G401.6 (cell line): ENCODE data around the gene TBX4.
"Not testable (repeated sequence)": the region's sequence is repeated elsewhere in the genome, so short reads cannot be mapped to it uniquely, and the experiment has no call there.

ENCODE experiments used
- FAIRE-seq: peaks from 2 replicates; lab custom pipeline; 2012; peaks lifted over from hg19 to GRCh38; lab: Jason Lieb, UNC

Gene TBX4

GRCh38 chr17:61498042-61498994, 46.1 kb downstream of the TBX4 start:
- no peak for FAIRE-seq

GRCh38 chr17:61499632-61500031, 47.4 kb downstream of the TBX4 start:
- FAIRE-seq: no peak

DNA sequence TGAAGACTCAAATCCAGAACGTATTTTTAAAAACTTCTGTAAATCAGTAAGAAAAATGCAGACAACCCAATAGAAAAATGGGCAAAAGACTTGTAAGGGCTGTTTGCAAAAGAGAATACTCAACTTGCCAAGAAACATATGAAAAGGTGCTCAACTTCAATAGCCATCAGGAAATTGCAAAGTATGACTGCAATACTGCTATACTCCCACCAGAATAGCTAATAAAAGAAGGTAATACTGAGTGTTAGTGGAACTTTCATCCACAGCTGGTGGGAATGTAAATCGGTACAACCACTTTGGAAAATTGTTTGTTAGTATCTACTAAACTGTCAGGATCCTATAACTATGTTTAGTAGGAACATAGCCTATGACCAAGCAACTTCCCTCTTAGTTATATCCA, 48.1 kb downstream of the TBX4 start:
- FAIRE-seq: no peak

DNA sequence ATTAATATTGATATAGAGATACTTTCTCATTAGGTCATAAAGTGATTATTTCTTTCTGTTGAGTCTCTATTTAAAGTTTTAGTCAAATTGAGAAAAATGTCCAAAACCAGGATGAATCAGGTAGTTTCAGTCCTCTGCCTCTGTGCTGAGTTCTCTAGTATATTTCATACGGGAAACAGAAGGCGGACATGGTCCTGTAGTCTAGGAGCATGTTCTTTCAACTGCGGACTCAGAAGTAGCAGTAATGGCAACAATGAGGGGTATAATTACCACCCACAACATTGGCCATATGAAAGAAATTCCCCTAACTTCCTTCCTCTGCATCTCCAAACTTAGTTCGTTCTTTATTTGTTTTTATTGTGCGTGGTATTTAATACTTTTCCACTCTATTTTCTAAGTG, 50.1 kb downstream of the TBX4 start:
- no peak for FAIRE-seq

- no peak for FAIRE-seq
Measured at GRCh38 chr17:61503961-61504360, 51.7 kb downstream of the TBX4 start.

- no peak for FAIRE-seq
Measured at GRCh38 chr17:61504697-61505096, 52.5 kb downstream of the TBX4 start.

- FAIRE-seq: no peak
Measured at GRCh38 chr17:61505846-61506627, 53.8 kb downstream of the TBX4 start.

GRCh38 chr17:61507383-61508066, 55.3 kb downstream of the TBX4 start:
- no peak for FAIRE-seq

DNA sequence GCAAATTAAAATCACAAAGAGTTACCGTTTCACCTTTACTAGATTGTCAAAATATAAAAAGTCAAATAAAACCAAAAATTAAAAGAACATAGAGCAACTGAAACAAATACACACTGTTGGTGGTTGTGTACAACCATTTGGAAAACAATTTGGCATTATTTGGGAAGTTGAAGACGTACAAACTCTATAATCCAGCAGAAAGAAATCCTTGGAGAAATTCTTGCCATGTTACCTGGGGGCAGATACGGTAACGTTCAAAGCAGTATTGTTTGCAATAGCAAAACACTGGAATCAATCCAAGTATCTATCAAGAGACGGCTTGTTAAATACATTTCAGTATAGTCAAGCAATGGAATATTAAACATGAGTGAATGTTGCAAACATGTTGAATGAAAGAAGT, 56.7 kb downstream of the TBX4 start:
- no peak for FAIRE-seq

DNA sequence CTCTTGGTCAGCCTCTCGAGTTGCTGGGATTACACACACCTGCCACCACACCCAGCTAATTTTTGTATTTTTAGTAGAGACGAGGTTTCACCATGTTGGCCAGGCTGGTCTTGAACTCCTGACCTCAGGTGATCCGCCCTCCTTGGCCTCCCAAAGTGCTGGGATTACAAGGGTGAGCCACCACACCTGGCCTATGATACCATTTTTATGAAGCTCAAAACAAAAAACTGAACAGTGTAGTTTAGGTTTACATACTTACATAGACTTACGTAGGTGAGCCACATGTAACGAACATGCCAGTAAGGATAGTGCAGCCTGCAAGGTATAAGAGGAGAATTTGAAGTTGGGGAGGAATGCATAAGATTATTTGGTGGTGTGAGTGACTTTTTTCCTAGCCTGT, 57.2 kb downstream of the TBX4 start:
- FAIRE-seq: not testable (repeated sequence)

DNA sequence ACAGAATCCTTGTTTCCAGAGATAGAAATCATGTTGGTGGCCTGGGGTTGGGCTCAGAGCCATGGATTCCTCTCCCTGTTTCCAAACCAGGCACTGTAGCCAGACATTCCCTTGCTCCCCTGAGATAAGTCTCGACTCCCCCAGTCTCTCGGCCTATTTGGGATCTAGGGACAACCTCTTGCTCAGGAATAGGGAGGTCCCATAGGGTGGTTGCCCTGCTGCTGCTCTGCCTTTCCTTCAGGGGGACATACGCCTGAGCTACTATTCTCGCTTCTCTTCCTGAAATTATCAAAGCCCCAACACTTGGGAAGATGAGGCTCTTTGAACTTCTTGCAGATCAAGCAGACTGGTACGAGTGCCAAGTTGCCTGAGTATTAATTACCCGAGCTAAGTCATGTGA, 58.0 kb downstream of the TBX4 start:
- FAIRE-seq: no peak

- FAIRE-seq: no peak
Measured at GRCh38 chr17:61510991-61511390, 58.8 kb downstream of the TBX4 start.

DNA sequence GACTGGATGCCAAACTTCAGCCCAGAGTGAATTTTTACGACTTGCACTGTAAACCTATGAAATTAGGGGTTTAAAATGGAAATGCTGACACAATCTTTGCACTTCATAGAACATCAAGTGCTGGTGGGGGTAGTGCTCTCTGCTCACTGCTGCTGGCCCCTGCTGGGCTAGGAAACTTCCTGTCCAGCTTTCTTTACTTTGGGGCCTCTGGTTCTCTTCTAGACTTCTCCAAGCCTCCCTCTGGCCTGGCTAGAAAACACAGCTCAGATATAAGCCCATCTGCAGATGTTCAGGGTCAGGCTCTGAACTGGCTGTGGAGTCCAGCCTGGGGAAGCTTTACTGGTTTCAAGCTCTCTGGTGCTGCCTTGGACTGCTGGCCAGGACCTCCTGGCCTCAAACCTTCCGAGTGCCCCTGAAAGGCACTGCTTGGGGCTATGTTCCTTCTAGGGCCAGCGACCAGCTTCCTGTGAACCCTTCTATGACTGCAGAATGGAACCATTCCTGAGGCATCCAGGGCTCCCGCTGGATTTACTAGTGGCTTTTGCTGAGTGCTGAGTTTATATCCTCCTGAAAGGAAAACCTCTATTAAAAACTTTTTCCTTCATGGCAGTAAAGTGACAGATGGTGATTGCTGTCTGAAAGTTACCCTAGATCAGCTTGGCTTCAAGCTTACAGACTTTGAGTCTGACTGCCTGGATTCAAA, 59.4 kb downstream of the TBX4 start:
- FAIRE-seq: no peak

DNA sequence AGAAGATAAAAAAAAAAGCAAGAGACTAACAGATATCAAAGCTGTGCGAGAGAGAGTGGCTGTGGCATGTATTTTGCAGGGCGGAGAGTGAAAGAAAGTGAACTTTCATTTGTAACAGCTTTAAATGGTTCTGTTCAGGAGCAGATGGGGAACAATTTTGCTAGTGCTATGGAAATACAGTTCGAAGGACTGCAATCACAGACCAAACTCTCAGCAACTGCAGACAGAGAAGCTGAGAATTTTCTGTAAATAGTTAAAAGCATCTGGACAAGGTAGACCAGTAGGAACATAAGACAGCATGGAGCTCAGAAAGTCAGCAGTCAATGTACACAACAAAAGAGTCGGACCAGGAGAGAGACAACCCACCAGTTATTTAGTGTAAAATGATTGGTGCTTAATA, 62.3 kb downstream of the TBX4 start:
- FAIRE-seq: no peak

- no peak for FAIRE-seq
Measured at GRCh38 chr17:61517265-61517664, 65.0 kb downstream of the TBX4 start.

DNA sequence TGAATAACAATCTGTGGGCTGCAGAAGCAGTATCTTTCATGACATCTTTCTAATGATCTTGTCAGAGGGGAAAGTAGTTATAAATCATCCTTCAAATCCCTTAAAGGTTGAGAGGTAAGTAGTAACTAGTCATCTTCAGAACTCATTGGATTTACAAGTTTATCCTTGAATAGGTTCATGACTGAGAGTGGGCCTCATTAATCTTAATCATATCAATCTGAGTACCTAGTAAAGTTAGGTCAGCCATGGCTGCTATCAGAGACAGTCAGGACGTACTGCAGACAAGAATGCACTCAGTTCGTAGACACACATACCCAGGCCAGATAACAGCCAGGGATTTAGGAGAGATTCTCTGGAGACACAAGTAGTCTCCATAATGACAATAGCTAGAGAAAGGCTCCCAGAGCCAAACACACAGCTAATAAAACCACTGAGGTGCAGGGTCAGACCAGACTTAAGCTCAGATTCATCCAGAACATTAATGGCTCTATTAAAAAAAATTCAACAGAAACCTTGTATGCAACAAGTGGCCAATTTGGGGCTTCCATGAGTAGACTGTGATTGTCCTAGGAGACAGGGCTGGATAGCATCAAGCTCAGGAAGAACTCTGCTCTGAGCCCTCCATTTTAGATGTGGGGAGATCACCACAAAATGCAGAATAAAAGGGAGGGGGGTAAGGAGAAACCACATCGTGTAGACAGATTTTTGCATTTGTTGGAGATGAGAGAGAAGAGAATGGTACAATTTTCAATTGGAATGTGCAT, 65.8 kb downstream of the TBX4 start:
- no peak for FAIRE-seq

DNA sequence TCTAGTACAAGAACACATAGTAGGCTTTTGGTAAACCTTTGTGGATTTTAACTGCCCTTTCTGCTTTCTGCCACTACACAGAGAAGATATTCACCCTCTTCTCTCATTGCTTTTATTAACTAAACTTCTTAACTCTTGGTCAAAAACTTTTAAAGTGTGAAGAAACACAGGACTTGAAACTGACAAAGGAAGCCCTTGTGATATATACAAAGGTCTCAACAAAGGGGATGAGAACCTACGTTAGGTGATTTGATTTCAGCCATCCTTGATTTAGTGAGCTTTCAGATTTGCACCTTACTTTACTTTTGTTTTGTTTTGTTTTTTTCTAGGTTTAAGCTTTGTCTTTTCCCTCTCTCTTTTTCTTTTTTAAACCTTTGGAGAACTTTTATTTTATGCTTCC, 66.9 kb downstream of the TBX4 start:
- no peak for FAIRE-seq

DNA sequence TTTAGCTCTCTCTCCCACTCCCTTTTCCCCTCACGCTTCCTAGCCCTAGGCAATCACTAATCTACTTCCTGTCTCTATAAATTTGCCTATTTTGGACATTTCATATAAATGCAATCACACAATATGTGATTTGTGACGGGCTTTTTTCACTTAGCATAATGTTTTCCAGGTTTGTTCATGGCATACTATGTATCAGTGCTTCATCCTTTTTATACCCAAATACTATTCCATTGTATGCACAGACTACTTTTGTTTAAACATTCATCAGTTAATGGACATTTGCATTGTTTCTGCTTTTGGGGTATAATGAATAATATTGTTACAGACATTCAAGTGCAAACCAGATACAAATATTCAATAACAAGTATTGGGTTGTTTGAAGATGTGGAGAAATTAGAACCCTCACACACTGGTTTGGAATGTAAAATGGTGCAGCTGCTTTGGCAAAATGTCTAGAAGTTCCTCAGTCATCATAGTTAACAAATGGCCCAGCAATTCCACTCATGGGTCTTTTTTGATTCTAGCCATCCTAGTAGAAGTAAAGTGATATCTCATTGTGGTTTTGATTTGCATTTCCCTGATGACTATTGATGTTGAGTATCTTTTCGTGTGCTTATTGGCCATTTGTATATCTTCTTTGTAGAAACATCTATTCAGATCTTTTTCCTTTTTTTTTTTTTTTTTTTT, 67.7 kb downstream of the TBX4 start:
- no peak for FAIRE-seq

GRCh38 chr17:61520897-61521296, 68.7 kb downstream of the TBX4 start:
- FAIRE-seq: no peak

GRCh38 chr17:61522088-61522487, 69.9 kb downstream of the TBX4 start:
- FAIRE-seq: no peak

GRCh38 chr17:61524319-61524718, 72.1 kb downstream of the TBX4 start:
- no peak for FAIRE-seq
